K562 (cell line): Measurements from ENCODE around the gene BTF3L4. TPM values are rescaled to one million over a fixed set of nuclear protein-coding genes. Genes with fewer than 3 reads are reported as not detected.

ENCODE experiments used
- E2F4 ChIP-seq: sonication (generic); formaldehyde crosslinking; IDR thresholded peaks from 2 replicates; pipeline ENCODE4 v1.8.0; 2022; ENCODE audit warnings: mild to moderate bottlenecking, low read depth, missing genetic modification reagents
- FOSL1 ChIP-seq: fragments of 200-800 bp; sonication (Bioruptor generic); conservative IDR thresholded peaks from 2 replicates; pipeline ENCODE4 v1.6.1; 2016; ENCODE audit warnings: missing genetic modification characterization, missing compliant biosample characterization
- LEF1 ChIP-seq: fragments of 450-650 bp; IDR thresholded peaks from 2 replicates; pipeline ENCODE4 v1.6.1; 2016; ENCODE audit warnings: mild to moderate bottlenecking
- MAFK ChIP-seq: IDR thresholded peaks from 2 replicates; pipeline ENCODE4 v1.6.1; 2011; ENCODE audit warnings: low read length, improper control_type of control experiment
- NFE2 ChIP-seq: IDR thresholded peaks from 2 replicates; pipeline ENCODE4 v1.6.1; 2014; ENCODE audit warnings: antibody characterized with exemption, low read depth
- NFIC ChIP-seq: fragments of 450-650 bp; IDR thresholded peaks from 2 replicates; pipeline ENCODE4 v1.6.1; 2017; ENCODE audit warnings: mild to moderate bottlenecking, inconsistent platforms
- TEAD2 ChIP-seq: fragments of 450-650 bp; IDR thresholded peaks from 2 replicates; pipeline ENCODE4 v1.6.1; 2016; ENCODE audit warnings: missing genetic modification characterization, control low read depth, missing compliant biosample characterization
- XRCC5 ChIP-seq: fragments of 200-400 bp; formaldehyde crosslinking; IDR thresholded peaks from 2 replicates; pipeline ENCODE4 v1.6.1; 2017; ENCODE audit warnings: low read depth, mild to moderate bottlenecking, low read length
- ZNF232 ChIP-seq: sonication (generic); formaldehyde crosslinking; IDR thresholded peaks from 2 replicates; pipeline ENCODE4 v1.8.0; 2022; ENCODE audit warnings: mild to moderate bottlenecking, missing genetic modification reagents
- ZNF740 ChIP-seq, 3 experiments: fragments of 200-800 bp in 1 of 3; sonication (Bioruptor generic) in 1 of 3; sonication (generic) in 1 of 3; formaldehyde crosslinking in 1 of 3; IDR thresholded peaks; 2 replicates each; pipeline versions ENCODE4 v1.6.1 to v1.8.0; 2016 to 2022; ENCODE audit warnings: mild to moderate bottlenecking in 2 of 3, missing compliant biosample characterization in 2 of 3, missing genetic modification characterization in 2 of 3, missing genetic modification reagents in 1 of 3
- polyA plus RNA-seq, 8 experiments: library from polyadenylated mRNA; depleted of rRNA in 4 of 8; stranded (reverse) in 5 of 8; unstranded in 3 of 8; fragments of >200 nt; fragmentation: Nextera tagmentation in 2 of 8; fragmentation: Illumina TruSeq in 1 of 8; extraction: Ambion mirVana in 2 of 8; extraction: Trizol in 1 of 8; gene quantifications; 2 replicates each; pipeline versions ENCODE4 v1.2.1 to v1.2.3, GENCODE V29; 2011 to 2014; ENCODE audit warnings: inconsistent platforms in 1 of 8, missing spikeins in 1 of 8
- total RNA-seq, 7 experiments: library from RNA; depleted of rRNA in 6 of 7; stranded (reverse); fragments of >200 nt in 6 of 7; fragmentation: Illumina TruSeq in 2 of 7; extraction: Trizol in 2 of 7; gene quantifications; 2 replicates each; pipeline versions ENCODE4 v1.2.1 to v1.2.3, GENCODE V29; 2011 to 2021; ENCODE audit warnings: low replicate concordance in 1 of 7
- TF ChIP-seq, protein P1 (sequence below): sonication (generic); formaldehyde crosslinking; IDR thresholded peaks from 2 replicates; pipeline ENCODE4 v1.8.0; 2023; ENCODE audit warnings: mild to moderate bottlenecking, missing genetic modification reagents
- TF ChIP-seq, protein P2 (sequence below), 2 experiments: IDR thresholded peaks; 2 replicates each; pipeline ENCODE4 v1.6.1; 2011; ENCODE audit warnings: borderline replicate concordance in 1 of 2, control low read depth in 1 of 2, low read depth in 1 of 2, low read length in 1 of 2, mild to moderate bottlenecking in 1 of 2, mixed read lengths in 1 of 2, moderate library complexity in 1 of 2; ENCODE audit not compliant: insufficient read depth in 1 of 2, insufficient read length in 1 of 2, poor library complexity in 1 of 2, severe bottlenecking in 1 of 2; ENCODE audit errors: extremely low read depth in 1 of 2
- TF ChIP-seq, protein P3 (sequence below): fragments of 250-450 bp; sonication (Bioruptor Pico); IDR thresholded peaks from 2 replicates; pipeline ENCODE4 v1.9.0; 2021; ENCODE audit warnings: mild to moderate bottlenecking

Gene BTF3L4
- total and polyA plus RNA-seq, 9 of the 15 experiments (the other 6 are each of a cell fraction or from before 2014, with no cell fraction given), result 40.1 to 106 (median 88.8) TPM

DNA sequence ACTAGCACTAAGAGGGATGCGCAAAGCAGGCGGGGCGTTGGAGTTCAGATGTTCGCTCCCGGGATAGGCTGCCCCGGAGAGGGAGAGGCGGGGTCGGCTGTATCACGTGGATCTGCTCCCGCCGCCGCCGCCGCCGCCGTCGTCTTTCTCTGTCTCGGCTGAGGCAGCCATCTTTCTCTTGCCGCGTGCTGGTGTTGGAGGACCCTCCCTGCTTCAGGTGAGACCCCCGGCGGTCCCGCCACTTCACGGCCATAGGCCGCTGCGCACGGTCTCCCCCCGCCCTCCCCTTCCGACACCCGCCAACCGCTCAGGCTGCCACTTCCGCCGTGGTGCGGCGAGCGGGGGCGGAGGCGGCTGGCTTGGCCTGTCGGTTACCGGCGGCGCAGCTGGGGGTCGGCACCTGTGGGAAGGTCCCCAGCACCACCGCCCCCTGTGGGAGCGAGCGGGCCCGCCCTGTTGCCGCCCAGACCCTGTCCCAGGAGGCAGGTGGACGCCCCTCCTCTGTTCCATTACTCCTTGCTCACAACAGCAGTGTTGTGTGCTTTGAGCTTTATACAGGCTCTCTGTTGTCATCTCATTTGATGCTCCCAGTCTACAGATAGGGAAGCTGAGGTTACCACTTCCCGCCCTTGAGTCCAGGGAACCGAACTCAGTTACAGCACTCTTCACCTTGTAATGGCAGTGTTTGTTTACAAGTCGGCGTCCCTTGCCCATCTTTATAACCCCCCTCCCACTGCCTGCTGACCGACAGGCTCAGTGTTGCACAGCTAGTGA is at the start of gene BTF3L4 (continued):
- TF ChIP-seq ZNF740 (CRISPR knock-in tag; IDR thresholded peaks at IDR 0.05), result peak; percentile 72
- TF ChIP-seq ZNF740 (tag; IDR thresholded peaks at IDR 0.05), result no peak
- no peak for TF ChIP-seq MAFK
- TF ChIP-seq TEAD2 (tag), result no peak
- TF ChIP-seq LEF1, result no peak
- peak; percentile 9; the same call in 1 of the 2 replicates for TF ChIP-seq FOSL1 (tag)
- TF ChIP-seq, protein P1, sequence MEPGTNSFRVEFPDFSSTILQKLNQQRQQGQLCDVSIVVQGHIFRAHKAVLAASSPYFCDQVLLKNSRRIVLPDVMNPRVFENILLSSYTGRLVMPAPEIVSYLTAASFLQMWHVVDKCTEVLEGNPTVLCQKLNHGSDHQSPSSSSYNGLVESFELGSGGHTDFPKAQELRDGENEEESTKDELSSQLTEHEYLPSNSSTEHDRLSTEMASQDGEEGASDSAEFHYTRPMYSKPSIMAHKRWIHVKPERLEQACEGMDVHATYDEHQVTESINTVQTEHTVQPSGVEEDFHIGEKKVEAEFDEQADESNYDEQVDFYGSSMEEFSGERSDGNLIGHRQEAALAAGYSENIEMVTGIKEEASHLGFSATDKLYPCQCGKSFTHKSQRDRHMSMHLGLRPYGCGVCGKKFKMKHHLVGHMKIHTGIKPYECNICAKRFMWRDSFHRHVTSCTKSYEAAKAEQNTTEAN (CRISPR knock-in tag), result 0 out of 2 replicates have a peak, but pooled peaks have one; percentile 23
- TF ChIP-seq NFE2, result no peak
- TF ChIP-seq XRCC5, result no peak
- TF ChIP-seq, protein P2, sequence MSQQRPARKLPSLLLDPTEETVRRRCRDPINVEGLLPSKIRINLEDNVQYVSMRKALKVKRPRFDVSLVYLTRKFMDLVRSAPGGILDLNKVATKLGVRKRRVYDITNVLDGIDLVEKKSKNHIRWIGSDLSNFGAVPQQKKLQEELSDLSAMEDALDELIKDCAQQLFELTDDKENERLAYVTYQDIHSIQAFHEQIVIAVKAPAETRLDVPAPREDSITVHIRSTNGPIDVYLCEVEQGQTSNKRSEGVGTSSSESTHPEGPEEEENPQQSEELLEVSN (IDR thresholded peaks at IDR 0.05; ENCODE audit: borderline replicate concordance in 1 of 2, extremely low read depth in 1 of 2, insufficient read depth in 1 of 2, insufficient read length in 1 of 2, low read depth in 1 of 2, low read length in 1 of 2, poor library complexity in 1 of 2, severe bottlenecking in 1 of 2), result peak; percentile 61 to 80
- TF ChIP-seq ZNF232, result peak; percentile 76; the same call in 1 of the 2 replicates
- peak; percentile 47 for TF ChIP-seq NFIC
- TF ChIP-seq E2F4 (CRISPR knock-in tag), result 0 out of 2 replicates have a peak, but pooled peaks have one; percentile 11
- TF ChIP-seq, protein P3, sequence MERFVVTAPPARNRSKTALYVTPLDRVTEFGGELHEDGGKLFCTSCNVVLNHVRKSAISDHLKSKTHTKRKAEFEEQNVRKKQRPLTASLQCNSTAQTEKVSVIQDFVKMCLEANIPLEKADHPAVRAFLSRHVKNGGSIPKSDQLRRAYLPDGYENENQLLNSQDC (CRISPR knock-in tag), result peak; percentile 95; the same call in 1 of the 2 replicates
